Esophagus (tissue), 2 donors: Measurements from ENCODE around the gene SPCS1. TPM values are rescaled to one million over a fixed set of nuclear protein-coding genes. Genes with fewer than 3 reads are reported as not detected.
"Not testable (repeated sequence)": the region's sequence is repeated elsewhere in the genome, so short reads cannot be mapped to it uniquely, and the experiment has no call there.

Experiments
- H3K27ac ChIP-seq, 2 donors: one replicate each; pipeline ENCODE4 v1.5.1; 2013; ENCODE audit warnings: low read depth in 2 of 2, mild to moderate bottlenecking in 2 of 2, inconsistent platforms in 1 of 2, low read length in 1 of 2, moderate library complexity in 1 of 2
- H3K27me3 ChIP-seq, 2 donors: one replicate each; pipeline ENCODE4 v1.6.1; 2013; ENCODE audit warnings: low read length in 2 of 2, control low read depth in 1 of 2, mild to moderate bottlenecking in 1 of 2; ENCODE audit not compliant: insufficient read depth in 2 of 2, control insufficient read depth in 1 of 2
- H3K36me3 ChIP-seq, 2 donors: one replicate each; pipeline ENCODE4 v1.6.1; 2013; ENCODE audit warnings: low read length in 1 of 2; ENCODE audit not compliant: control insufficient read depth in 2 of 2, insufficient read depth in 2 of 2
- H3K4me1 ChIP-seq, 2 donors: one replicate each; pipeline ENCODE4 v1.6.1; 2013; ENCODE audit warnings: low read length in 1 of 2; ENCODE audit not compliant: control insufficient read depth in 2 of 2, insufficient read depth in 2 of 2
- H3K4me3 ChIP-seq, 2 donors: one replicate each; pipeline ENCODE4 v1.5.1; 2013; ENCODE audit warnings: low read length in 2 of 2, mild to moderate bottlenecking in 2 of 2, low read depth in 1 of 2, moderate library complexity in 1 of 2
- H3K9me3 ChIP-seq, 2 donors: one replicate each; pipeline ENCODE4 v1.6.1; 2013; ENCODE audit warnings: mild to moderate bottlenecking in 2 of 2, low read depth in 1 of 2, low read length in 1 of 2, moderate library complexity in 1 of 2; ENCODE audit not compliant: control insufficient read depth in 2 of 2, insufficient read depth in 1 of 2
- WGBS, 2 donors: extraction: QIAGEN DNeasy Blood & Tissue Kit; methylation state at CpG; one replicate each; pipeline ENCODE4 v1.1.7; 2013; 5-methylcytosine and 5-hydroxymethylcytosine counted together
- polyA plus RNA-seq, 2 donors: library from polyadenylated mRNA; stranded (reverse); fragments of 200-250 nt; gene quantifications; one replicate each; pipeline ENCODE4 v1.2.3, GENCODE V29; 2013
- donor health status: healthy with polysubstance abuse.
- donor health status: Bipolar disorder and iron deficiency.

SPCS1 gene
- polyA plus RNA-seq: 100 to 1,000 TPM in 1 of 2 donors, 10 to 100 TPM in 1; 54.6 to 114 TPM

DNA sequence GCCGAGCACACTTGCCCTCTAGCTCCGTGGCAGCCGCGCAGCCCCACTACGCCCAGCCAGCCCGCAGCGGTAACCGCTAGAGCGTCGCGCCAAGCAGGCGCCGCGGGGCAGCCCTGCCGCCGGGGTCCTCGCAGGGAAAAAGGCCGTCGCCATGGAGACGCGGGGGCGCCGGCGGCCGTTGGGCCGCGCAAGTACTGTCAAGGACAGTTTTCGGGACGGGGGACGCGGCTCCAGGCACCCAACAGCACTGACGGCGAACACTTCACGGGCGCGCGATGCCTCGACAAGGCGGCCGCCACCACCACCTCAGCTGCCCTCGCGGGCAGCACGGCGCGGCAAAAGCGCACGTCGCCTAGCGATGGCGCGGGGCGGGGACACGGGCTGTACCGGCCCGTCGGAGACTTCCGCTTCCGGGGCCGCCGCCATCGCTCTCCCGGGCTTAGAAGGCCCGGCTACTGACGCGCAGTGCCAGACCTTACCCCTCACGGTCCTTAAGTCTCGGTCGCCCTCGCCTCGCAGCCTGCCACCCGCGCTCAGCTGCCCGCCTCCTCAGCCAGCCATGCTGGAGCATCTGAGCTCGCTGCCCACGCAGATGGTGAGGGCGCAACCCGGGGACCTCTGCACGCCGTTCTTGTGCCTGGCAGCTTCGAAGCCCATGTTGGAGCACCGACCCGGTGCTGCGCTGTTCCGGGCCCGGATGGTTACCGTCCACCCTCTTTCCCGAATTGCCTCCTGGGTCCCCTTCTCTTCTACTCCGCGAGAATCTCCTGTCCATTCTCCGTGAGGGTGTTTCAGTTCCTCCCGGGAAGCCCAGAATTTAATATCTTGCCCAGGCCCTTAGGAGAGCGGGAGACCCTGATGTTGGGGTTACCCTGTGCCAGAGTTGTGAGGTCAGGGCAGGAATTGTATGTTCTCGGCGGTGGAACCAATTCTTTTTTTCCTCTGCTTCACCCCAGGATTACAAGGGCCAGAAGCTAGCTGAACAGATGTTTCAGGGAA is at the start of gene SPCS1, which contains the start of gene GLT8D1:
Gene SPCS1, plus strand, starts transcription at position 419 of the 999 bp plus-strand sequence. Its CDS starts 141 bp downstream, at position 560.
Gene GLT8D1, minus strand, starts transcription at position 104 of the 999 bp plus-strand sequence. CDS start 5,331 bp downstream, outside the sequence.
- H3K4me3 ChIP-seq: peak within 1 kb of the TSS; percentile 94 to 100
- peaks cover 0 to 7% of the 10 kb centered on the region in 2 donors for H3K4me1 ChIP-seq
- no peaks in the 10 kb centered on the region for H3K9me3 ChIP-seq
- peak within 1 kb of the TSS; percentile 96 to 97 for H3K27ac ChIP-seq
- WGBS, 2 donors: 0% methylated on average over 75 to 94 of the region's 94 CpGs
- H3K27me3 ChIP-seq: no peaks in the 10 kb centered on the region
- no peaks in the 10 kb centered on the region for H3K36me3 ChIP-seq

DNA sequence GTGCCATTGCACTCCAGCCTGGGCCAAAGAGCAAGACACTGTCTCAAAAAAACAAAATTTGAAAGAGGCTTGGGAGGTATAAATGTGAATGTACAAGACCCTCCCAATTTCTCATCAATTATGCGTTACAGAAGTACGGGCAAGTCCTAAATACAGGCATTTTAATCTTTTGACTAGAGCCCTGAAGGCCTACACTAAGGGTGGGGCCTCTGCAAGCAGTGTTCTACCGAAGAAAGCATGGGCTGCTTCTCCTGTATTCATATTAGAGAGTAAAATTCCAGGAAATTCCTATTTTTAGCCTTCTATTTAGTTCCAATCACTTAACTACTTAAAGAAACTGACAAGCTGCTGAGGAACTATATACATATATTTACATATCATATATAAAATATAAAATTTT is 45.9 kb upstream of the SPCS1 start:
- no peaks in the 10 kb centered on the region for H3K4me1 ChIP-seq
- H3K27ac ChIP-seq: no peak overlapping the region
- peaks cover 2 to 4% of the 10 kb centered on the region in 2 donors for H3K36me3 ChIP-seq
- no peaks in the 10 kb centered on the region for H3K27me3 ChIP-seq
- WGBS, 2 donors: 58 to 61% methylated on average over 3 of the region's 3 CpGs
- no peak overlapping the region for H3K4me3 ChIP-seq
- no peaks in the 10 kb centered on the region for H3K9me3 ChIP-seq

DNA sequence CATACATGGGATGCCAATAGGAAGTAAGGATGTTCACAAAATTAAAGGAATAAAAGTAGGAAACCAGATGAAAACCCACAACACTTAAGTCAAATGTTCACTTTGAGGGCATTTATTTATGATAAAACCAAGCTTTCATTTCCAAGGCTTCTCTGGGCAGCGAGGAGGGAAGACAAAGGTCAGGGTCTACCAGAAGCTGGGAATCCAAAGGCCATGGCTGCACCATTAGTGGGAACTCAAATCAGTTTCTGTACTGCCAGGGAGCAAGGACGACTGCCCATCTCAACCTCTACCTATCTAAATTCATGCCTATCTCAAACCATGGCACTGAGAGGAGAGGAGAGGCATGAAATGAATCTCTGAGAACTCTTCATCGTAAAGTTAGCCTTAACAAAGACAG is 42.8 kb upstream of the SPCS1 start:
- H3K9me3 ChIP-seq: no peaks in the 10 kb centered on the region
- H3K4me1 ChIP-seq: no peaks in the 10 kb centered on the region
- H3K27me3 ChIP-seq: no peaks in the 10 kb centered on the region
- no peak overlapping the region for H3K4me3 ChIP-seq
- WGBS, 2 donors: 90 to 94% methylated on average over 3 of the region's 3 CpGs
- H3K27ac ChIP-seq: no peak overlapping the region
- H3K36me3 ChIP-seq: peaks cover 4 to 9% of the 10 kb centered on the region in 2 donors

DNA sequence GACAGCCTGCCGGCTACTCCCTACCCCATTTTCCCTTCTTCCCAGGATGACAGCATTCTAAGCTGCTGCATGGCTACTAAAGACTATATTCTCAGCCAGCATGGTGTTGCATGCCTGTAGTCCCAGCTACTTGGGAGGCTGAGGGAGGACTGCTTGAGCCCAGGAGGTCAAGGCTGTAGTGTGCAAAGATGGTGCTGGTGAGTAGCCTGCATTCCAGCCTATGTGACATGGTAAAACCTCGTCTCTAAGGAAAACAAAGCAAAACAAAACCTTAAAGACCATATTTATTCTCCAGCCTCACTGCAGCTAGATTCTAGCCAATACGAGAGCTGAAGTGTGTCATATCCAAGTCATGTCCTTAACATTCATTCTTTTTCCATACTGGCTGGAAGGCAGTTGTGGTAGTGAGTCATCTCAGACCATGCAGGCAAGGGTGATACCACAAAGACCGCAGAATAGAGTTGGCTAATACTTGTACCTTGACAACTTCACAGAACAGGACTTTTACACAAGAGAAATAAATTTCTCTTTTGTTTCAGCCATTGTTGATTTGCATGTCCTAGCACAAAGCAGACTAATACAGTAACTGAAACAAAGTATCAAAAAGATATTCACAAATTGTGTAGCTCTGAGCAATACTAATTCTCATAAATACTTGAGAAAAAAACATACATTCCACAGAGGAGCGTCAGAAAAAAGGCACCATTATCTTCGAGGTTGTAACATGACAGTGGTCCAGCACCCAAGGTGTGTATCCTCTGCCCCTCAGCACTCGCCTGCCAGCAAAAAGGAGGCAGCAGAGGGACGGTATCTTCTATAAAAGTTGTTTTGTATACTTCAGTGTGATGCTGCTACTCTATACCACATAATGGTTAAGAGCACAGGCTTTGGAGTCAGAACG is 35.0 kb upstream of the SPCS1 start:
- no peaks in the 10 kb centered on the region for H3K9me3 ChIP-seq
- 43 to 60% methylated on average over 9 of the region's 9 CpGs for WGBS, 2 donors
- H3K4me1 ChIP-seq: peaks cover 0 to 3% of the 10 kb centered on the region in 2 donors
- peaks cover 0 to 3% of the 10 kb centered on the region in 2 donors for H3K36me3 ChIP-seq
- H3K27ac ChIP-seq: peak overlapping the region; percentile 47 to 65
- no peaks in the 10 kb centered on the region for H3K27me3 ChIP-seq
- H3K4me3 ChIP-seq: no peak overlapping the region

DNA sequence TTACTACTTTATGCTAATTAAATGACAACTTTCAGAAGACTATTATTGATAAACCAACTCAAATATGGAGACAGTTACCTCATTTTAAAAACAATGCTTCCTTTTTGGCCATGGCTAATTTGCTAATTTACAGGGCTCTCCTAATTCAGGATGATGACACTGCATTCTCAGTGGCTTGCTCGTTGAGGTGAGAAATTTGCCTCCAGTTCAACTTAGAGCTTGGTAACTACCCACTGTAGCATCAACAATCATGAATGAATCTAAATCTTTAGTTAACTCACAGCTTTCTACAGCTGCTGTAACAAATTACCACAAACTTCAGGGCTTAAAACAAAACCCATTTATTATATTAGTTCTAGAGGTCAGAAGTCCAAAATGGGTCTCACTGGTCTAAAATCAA is 34.2 kb upstream of the SPCS1 start:
- 55 to 64% methylated on average over 1 of the region's 1 CpG for WGBS, 2 donors
- Histone ChIP-seq H3K9me3 (no peaks in the 10 kb centered on the region), H3K4me3 (no peak overlapping the region), H3K27ac (no peak overlapping the region), H3K27me3 (no peaks in the 10 kb centered on the region), H3K4me1 (peaks cover 0 to 3% of the 10 kb centered on the region in 2 donors), H3K36me3 (peaks cover 0 to 3% of the 10 kb centered on the region in 2 donors)

DNA sequence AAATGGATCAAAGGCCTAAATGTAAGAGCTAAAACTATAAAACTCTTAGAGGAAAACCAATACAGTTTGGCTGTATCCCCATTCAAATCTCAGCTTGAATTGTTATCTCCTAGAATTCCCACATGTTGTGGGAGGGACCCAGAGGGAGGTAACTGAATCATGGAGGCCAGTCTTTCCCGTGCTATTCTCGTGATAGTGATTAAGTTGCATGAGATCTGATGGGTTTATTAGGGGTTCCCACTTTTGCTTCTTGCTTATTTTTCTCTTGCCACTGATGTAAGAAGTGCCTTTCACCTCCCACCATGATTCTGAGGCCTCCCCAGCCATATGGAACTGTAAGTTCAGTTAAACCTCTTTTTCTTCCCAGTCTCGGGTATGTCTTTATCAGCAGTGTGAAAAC is 29.7 kb upstream of the SPCS1 start:
- not testable (repeated sequence) for H3K9me3 ChIP-seq, H3K4me3 ChIP-seq, H3K27me3 ChIP-seq, H3K36me3 ChIP-seq, H3K4me1 ChIP-seq, H3K27ac ChIP-seq
- 86 to 87% methylated on average over 3 of the region's 3 CpGs for WGBS, 2 donors

DNA sequence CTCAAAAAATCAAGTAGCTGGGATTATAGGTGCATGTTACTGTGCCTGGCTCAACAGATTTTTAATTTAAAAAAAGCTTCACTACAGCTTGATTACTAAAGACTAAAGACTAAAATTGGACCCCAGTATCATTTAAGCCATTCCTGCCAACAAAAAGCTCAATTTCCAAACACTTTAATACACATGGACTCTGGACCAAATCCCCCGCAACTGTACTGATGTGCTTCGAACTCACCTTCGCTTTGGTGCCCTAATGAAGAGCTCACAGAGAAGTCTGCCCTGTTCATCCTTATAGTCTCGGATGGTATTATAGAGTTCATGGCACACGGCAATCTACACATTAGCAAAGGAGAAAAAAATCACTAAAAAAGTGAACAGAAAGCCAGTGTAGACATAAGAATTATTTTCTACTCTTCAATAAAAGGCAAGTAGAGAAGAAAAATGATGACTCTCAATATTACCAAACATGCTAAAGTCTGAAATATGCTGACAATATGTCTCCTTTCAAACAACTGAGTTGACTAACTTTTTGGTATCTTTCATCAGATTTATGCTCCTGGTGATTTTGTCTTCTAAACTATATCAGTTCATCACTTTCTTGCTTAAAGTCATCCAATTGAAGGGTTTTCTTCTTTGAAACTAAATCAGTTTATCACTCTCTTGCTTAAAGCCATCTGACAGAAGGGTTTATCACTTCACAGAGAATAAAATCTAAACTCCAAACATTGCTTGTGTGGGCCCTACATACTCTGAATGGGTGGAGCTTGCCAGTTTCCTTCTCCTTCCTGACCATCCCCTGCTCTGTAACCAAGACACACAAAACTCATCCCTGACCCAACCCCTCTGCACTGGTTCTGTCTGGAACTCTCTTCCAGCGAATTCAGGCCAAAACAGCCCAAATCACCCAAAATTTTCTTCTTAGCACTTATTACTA is 27.4 kb upstream of the SPCS1 start:
- Histone ChIP-seq H3K4me1 (no peaks in the 10 kb centered on the region), H3K4me3 (no peak overlapping the region), H3K27ac (no peak overlapping the region), H3K36me3 (peaks cover 5 to 6% of the 10 kb centered on the region in 2 donors), H3K9me3 (no peaks in the 10 kb centered on the region), H3K27me3 (no peaks in the 10 kb centered on the region)
- WGBS, 2 donors: 96% methylated on average over 6 of the region's 6 CpGs

DNA sequence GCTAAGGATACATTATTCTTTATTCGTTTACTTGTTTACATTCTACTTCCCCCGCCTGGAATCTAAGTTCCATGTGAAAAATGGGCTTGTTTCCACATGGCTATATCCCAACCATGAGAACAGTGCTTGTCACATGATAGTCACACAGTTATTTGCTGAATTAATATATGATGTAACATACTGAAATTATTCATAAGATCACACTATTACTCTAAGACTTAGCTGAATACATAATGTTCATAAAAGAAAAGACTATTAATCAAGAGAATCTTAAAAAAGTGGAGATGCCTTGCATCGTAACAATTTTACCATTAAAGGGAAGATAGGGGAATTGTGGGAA is 26.7 kb upstream of the SPCS1 start:
- Histone ChIP-seq H3K27me3 (no peaks in the 10 kb centered on the region), H3K36me3 (peaks cover 5 to 6% of the 10 kb centered on the region in 2 donors), H3K27ac (no peak overlapping the region), H3K4me1 (no peaks in the 10 kb centered on the region), H3K9me3 (no peaks in the 10 kb centered on the region), H3K4me3 (no peak overlapping the region)
- WGBS, 2 donors: 86 to 89% methylated on average over 3 of the region's 3 CpGs
